K562 (cell line): ENCODE data around the gene MINDY4. TPM values are rescaled to one million over a fixed set of nuclear protein-coding genes. Genes with fewer than 3 reads are reported as not detected.
A peak's percentile ranks its signal among the peaks of the same experiment; 100 is the strongest.

Experiments used
- COPS2 ChIP-seq: fragments of 450-650 bp; conservative IDR thresholded peaks from 2 replicates; pipeline ENCODE4 v1.6.1; 2016; ENCODE audit warnings: mild to moderate bottlenecking, moderate library complexity
- DMBX1 ChIP-seq: fragments of 250-450 bp; sonication (Bioruptor Pico); IDR thresholded peaks from 2 replicates; pipeline ENCODE4 v1.8.0; 2022; ENCODE audit warnings: inconsistent platforms, mild to moderate bottlenecking, moderate library complexity, borderline replicate concordance
- E2F6 ChIP-seq, 2 experiments: IDR thresholded peaks; 2 replicates each; pipeline ENCODE4 v1.6.1; 2011; ENCODE audit warnings: borderline replicate concordance in 1 of 2, control low read depth in 1 of 2, low read depth in 1 of 2, low read length in 1 of 2, mild to moderate bottlenecking in 1 of 2, mixed read lengths in 1 of 2, moderate library complexity in 1 of 2; ENCODE audit not compliant: insufficient read depth in 1 of 2, insufficient read length in 1 of 2, poor library complexity in 1 of 2, severe bottlenecking in 1 of 2; ENCODE audit errors: extremely low read depth in 1 of 2
- ETS1 ChIP-seq: conservative IDR thresholded peaks from 2 replicates; pipeline ENCODE4 v1.6.1; 2011; ENCODE audit warnings: low read depth, mild to moderate bottlenecking, low read length; ENCODE audit not compliant: control insufficient read depth
- EWSR1 ChIP-seq: fragments of 450-650 bp; IDR thresholded peaks from 2 replicates; pipeline ENCODE4 v1.6.1; 2018; ENCODE audit warnings: borderline replicate concordance, mild to moderate bottlenecking, low read depth, moderate library complexity; ENCODE audit not compliant: partially characterized antibody
- MEIS2 ChIP-seq: fragments of 450-650 bp; IDR thresholded peaks from 2 replicates; pipeline ENCODE4 v1.6.1; 2014; ENCODE audit warnings: mild to moderate bottlenecking; ENCODE audit not compliant: partially characterized antibody
- SIN3B ChIP-seq: fragments of 450-650 bp; IDR thresholded peaks from 2 replicates; pipeline ENCODE4 v1.6.1; 2017; ENCODE audit warnings: low read depth, mild to moderate bottlenecking, moderate library complexity
- SPI1 ChIP-seq: IDR thresholded peaks from 2 replicates; pipeline ENCODE4 v1.6.1; 2011; ENCODE audit warnings: low read depth, low read length, control low read depth, borderline replicate concordance
- STAT5B ChIP-seq: fragments of 250-450 bp; sonication (Bioruptor Pico); IDR thresholded peaks from 2 replicates; pipeline ENCODE4 v1.8.0; 2021; ENCODE audit warnings: mild to moderate bottlenecking, inconsistent platforms
- TBL1XR1 ChIP-seq, 2 experiments: IDR thresholded peaks; 2 replicates each; pipeline ENCODE4 v1.6.1; 2012; ENCODE audit warnings: improper control_type of control experiment in 2 of 2, low read length in 2 of 2, mild to moderate bottlenecking in 1 of 2
- THRA ChIP-seq: fragments of 450-650 bp; IDR thresholded peaks from 2 replicates; pipeline ENCODE4 v1.6.1; 2017; ENCODE audit warnings: mild to moderate bottlenecking, moderate library complexity
- ZBTB43 ChIP-seq: sonication (generic); formaldehyde crosslinking; IDR thresholded peaks from 2 replicates; pipeline ENCODE4 v1.8.0; 2023; ENCODE audit warnings: mild to moderate bottlenecking, missing genetic modification reagents
- ZFX ChIP-seq: sonication (generic); formaldehyde crosslinking; IDR thresholded peaks from 2 replicates; pipeline ENCODE4 v1.8.0; 2022; ENCODE audit warnings: mild to moderate bottlenecking, missing genetic modification reagents, moderate library complexity
- ZMIZ1 ChIP-seq, 2 experiments: fragments of 150-350 bp in 1 of 2; IDR thresholded peaks; 2 replicates each; pipeline ENCODE4 v1.6.1; 2012 to 2016; ENCODE audit warnings: low read depth in 2 of 2, low read length in 2 of 2, mild to moderate bottlenecking in 1 of 2, moderate library complexity in 1 of 2
- ZNF282 ChIP-seq: sonication (generic); formaldehyde crosslinking; IDR thresholded peaks from 2 replicates; pipeline ENCODE4 v1.8.1; 2023; ENCODE audit warnings: missing genetic modification reagents
- ZNF75A ChIP-seq: fragments of 450-650 bp; formaldehyde crosslinking; IDR thresholded peaks from 2 replicates; pipeline ENCODE4 v1.4.0; 2020; ENCODE audit warnings: mild to moderate bottlenecking
- polyA plus RNA-seq, 8 experiments: library from polyadenylated mRNA; depleted of rRNA in 4 of 8; stranded (reverse) in 5 of 8; unstranded in 3 of 8; fragments of >200 nt; fragmentation: Nextera tagmentation in 2 of 8; fragmentation: Illumina TruSeq in 1 of 8; extraction: Ambion mirVana in 2 of 8; extraction: Trizol in 1 of 8; gene quantifications; 2 replicates each; pipeline versions ENCODE4 v1.2.1 to v1.2.3, GENCODE V29; 2011 to 2014; ENCODE audit warnings: inconsistent platforms in 1 of 8, missing spikeins in 1 of 8
- total RNA-seq, 7 experiments: library from RNA; depleted of rRNA in 6 of 7; stranded (reverse); fragments of >200 nt in 6 of 7; fragmentation: Illumina TruSeq in 2 of 7; extraction: Trizol in 2 of 7; gene quantifications; 2 replicates each; pipeline versions ENCODE4 v1.2.1 to v1.2.3, GENCODE V29; 2011 to 2021; ENCODE audit warnings: low replicate concordance in 1 of 7

MINDY4 gene
- total and polyA plus RNA-seq, 9 of the 15 experiments (the other 6 are each of a cell fraction or from before 2014, with no cell fraction given) = 2.1 to 16.7 (median 11.0) TPM

- peak in 1 of 2 experiments; percentile 95; a peak in 2 of 4 replicates for TF ChIP-seq ZMIZ1 (IDR thresholded peaks at IDR 0.05; ENCODE audit: low read depth in 2 of 2, low read length in 2 of 2)
- TF ChIP-seq ZNF75A (CRISPR knock-in tag) = no peak
- TF ChIP-seq EWSR1 = no peak
- no peak for TF ChIP-seq SPI1
- peak in 1 of 2 experiments; percentile 91; a peak in 2 of 4 replicates for TF ChIP-seq TBL1XR1 (IDR thresholded peaks at IDR 0.05; ENCODE audit: low read length in 2 of 2)
- no peak for TF ChIP-seq ZFX (CRISPR knock-in tag)
- no peak for TF ChIP-seq ZNF282
- TF ChIP-seq ETS1 = 0 out of 2 replicates have a peak, but pooled peaks have one; percentile 65
- no peak for TF ChIP-seq E2F6 (IDR thresholded peaks at IDR 0.05; ENCODE audit: borderline replicate concordance in 1 of 2, extremely low read depth in 1 of 2, insufficient read depth in 1 of 2, insufficient read length in 1 of 2, low read depth in 1 of 2, low read length in 1 of 2, poor library complexity in 1 of 2, severe bottlenecking in 1 of 2)
- no peak for TF ChIP-seq COPS2
- no peak for TF ChIP-seq SIN3B
- TF ChIP-seq MEIS2 = peak; percentile 42
- peak; percentile 88 for TF ChIP-seq DMBX1
- TF ChIP-seq ZBTB43 (CRISPR knock-in tag) = no peak
- TF ChIP-seq STAT5B (CRISPR knock-in tag) = no peak
- TF ChIP-seq THRA = no peak
Measured at GRCh38 chr7:30915005-30915601, 143.9 kb downstream of the MINDY4 start (continued).
